ENCODE measurements around the gene SCRN1. TPM values are rescaled to one million over a fixed set of nuclear protein-coding genes. Genes with fewer than 3 reads are reported as not detected.

SCRN1 gene
- total RNA-seq, 2 donors from 2014 or later = 20.2 to 33.3 TPM

DNA sequence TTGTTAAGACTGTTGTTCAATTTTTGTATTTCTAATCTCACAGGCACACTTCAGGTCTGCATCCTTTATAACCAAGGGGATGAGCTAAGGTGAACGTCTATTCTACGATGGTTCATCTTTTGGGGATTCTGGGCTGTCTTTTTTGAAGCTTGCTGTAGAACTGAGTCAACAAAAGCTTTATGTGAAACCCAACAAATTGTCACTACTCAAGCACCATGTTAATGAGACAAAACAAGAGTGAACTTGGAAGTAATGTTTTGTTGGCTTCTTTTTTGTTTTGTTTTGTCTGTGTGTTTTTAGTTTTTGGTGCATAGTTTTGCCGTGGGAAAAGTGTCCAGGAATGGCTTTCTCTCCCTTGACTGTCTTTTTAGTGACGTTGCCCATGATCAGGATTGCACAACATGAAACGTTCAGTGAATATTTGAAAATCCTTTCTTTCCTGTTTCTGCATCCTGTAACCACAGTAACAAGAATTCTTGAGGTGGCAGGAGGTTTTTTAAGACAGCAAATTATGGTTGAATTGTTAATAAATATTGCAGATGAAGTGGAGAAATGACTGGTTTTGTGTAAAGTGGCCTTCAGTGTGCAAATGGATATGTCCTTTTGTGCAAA lies 117.7 kb downstream of the SCRN1 start:
- TF ChIP-seq, protein P1, sequence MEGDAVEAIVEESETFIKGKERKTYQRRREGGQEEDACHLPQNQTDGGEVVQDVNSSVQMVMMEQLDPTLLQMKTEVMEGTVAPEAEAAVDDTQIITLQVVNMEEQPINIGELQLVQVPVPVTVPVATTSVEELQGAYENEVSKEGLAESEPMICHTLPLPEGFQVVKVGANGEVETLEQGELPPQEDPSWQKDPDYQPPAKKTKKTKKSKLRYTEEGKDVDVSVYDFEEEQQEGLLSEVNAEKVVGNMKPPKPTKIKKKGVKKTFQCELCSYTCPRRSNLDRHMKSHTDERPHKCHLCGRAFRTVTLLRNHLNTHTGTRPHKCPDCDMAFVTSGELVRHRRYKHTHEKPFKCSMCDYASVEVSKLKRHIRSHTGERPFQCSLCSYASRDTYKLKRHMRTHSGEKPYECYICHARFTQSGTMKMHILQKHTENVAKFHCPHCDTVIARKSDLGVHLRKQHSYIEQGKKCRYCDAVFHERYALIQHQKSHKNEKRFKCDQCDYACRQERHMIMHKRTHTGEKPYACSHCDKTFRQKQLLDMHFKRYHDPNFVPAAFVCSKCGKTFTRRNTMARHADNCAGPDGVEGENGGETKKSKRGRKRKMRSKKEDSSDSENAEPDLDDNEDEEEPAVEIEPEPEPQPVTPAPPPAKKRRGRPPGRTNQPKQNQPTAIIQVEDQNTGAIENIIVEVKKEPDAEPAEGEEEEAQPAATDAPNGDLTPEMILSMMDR (IDR thresholded peaks at IDR 0.05) = no peak
- Histone ChIP-seq H3K27me3 (no peaks in the 10 kb centered on the region), H3K27ac (no peak overlapping the region), H3K4me3 (no peak overlapping the region), H3K9me3 (no peaks in the 10 kb centered on the region), H3K36me3 (no peaks in the 10 kb centered on the region), H3K4me1 (peaks cover 0 to 2% of the 10 kb centered on the region in 2 donors)
- DNase-seq (ENCODE audit: low spot score) = no peak

Other genes with a start within 250 kb of the SCRN1 start
- 1 to 10 TPM; 1.3 to 2.9 TPM for gene WIPF3, start 183.3 kb downstream of the SCRN1 start, total RNA-seq
- gene FKBP14, start 36.9 kb upstream of the SCRN1 start, total RNA-seq = 1 to 10 TPM; 6.1 to 8.5 TPM
- gene PLEKHA8, start 38.6 kb upstream of the SCRN1 start, total RNA-seq = 1 to 10 TPM; 2.0 to 3.3 TPM
- 10 to 100 TPM; 17.4 to 65.4 TPM for gene MTURN, start 145.2 kb upstream of the SCRN1 start, total RNA-seq